Liver (tissue), 3 donors: ENCODE results near the gene CLEC10A.

ENCODE experiments used
- EGR1 ChIP-seq, 2 donors: IDR thresholded peaks; 2 replicates each; pipeline ENCODE4 v1.6.1; 2016 to 2018; ENCODE audit warnings: antibody characterized with exemption in 2 of 2, low read depth in 2 of 2
- FOXA2 ChIP-seq: IDR thresholded peaks from 2 replicates; pipeline ENCODE4 v1.6.1; 2016; ENCODE audit warnings: antibody characterized with exemption
- GABPA ChIP-seq, 2 donors: IDR thresholded peaks in 1 of 2; conservative IDR thresholded peaks in 1 of 2; 2 replicates each; pipeline ENCODE4 v1.6.1; 2016; ENCODE audit warnings: antibody characterized with exemption in 2 of 2, mild to moderate bottlenecking in 1 of 2, moderate library complexity in 1 of 2
- JUND ChIP-seq, 2 donors: IDR thresholded peaks; 2 replicates each; pipeline ENCODE4 v1.6.1; 2016; ENCODE audit warnings: antibody characterized with exemption in 2 of 2
- TAF1 ChIP-seq: conservative IDR thresholded peaks from 2 replicates; pipeline ENCODE4 v1.6.1; 2016; ENCODE audit warnings: antibody characterized with exemption, mild to moderate bottlenecking
- YY1 ChIP-seq: IDR thresholded peaks from 2 replicates; pipeline ENCODE4 v1.6.1; 2016; ENCODE audit warnings: antibody characterized with exemption, mild to moderate bottlenecking
- TF ChIP-seq, protein P1 (sequence below): fragments of 150-350 bp; IDR thresholded peaks from 2 replicates; pipeline ENCODE4 v1.5.1; 2017; ENCODE audit warnings: improper control_type of control experiment, low read depth, low read length; ENCODE audit not compliant: missing input control
- TF ChIP-seq, protein P2 (sequence below): IDR thresholded peaks from 2 replicates; pipeline ENCODE4 v1.6.1; 2016; ENCODE audit warnings: antibody characterized with exemption
- donor health status: healthy.
- donor health status: healthy.

DNA sequence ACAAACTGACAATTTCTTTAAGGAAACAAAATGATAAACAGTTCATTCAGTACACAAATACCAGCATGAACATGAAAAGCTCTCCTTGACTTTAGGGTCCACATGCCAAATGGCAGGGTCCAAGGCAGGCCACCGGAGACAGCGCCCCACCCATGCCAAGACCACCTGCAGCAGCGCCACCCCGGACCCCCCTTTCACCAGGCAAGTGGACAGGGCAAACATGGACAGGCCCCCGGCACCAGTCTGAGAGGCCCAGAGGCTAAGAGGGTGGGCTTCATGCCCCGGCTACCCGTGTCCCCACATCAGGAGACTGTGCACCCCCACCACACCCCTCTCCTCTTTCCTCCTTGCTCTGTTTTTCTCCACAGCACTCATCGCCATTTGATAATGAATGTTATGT is 49.3 kb upstream of the CLEC10A start:
- TF ChIP-seq, protein P1, sequence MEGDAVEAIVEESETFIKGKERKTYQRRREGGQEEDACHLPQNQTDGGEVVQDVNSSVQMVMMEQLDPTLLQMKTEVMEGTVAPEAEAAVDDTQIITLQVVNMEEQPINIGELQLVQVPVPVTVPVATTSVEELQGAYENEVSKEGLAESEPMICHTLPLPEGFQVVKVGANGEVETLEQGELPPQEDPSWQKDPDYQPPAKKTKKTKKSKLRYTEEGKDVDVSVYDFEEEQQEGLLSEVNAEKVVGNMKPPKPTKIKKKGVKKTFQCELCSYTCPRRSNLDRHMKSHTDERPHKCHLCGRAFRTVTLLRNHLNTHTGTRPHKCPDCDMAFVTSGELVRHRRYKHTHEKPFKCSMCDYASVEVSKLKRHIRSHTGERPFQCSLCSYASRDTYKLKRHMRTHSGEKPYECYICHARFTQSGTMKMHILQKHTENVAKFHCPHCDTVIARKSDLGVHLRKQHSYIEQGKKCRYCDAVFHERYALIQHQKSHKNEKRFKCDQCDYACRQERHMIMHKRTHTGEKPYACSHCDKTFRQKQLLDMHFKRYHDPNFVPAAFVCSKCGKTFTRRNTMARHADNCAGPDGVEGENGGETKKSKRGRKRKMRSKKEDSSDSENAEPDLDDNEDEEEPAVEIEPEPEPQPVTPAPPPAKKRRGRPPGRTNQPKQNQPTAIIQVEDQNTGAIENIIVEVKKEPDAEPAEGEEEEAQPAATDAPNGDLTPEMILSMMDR = no peak
- TF ChIP-seq FOXA2 (no peak), GABPA (IDR thresholded peaks at IDR 0.05 in 1 of 2, conservative IDR thresholded peaks at IDR 0.05 in 1 of 2) (no peak), EGR1 (IDR thresholded peaks at IDR 0.05; ENCODE audit: low read depth in 2 of 2) (no peak), JUND (IDR thresholded peaks at IDR 0.05) (no peak), YY1 (no peak), TAF1 (no peak)
- TF ChIP-seq, protein P2, sequence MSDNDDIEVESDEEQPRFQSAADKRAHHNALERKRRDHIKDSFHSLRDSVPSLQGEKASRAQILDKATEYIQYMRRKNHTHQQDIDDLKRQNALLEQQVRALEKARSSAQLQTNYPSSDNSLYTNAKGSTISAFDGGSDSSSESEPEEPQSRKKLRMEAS = no peak
